Islet of Langerhans (tissue), 1 donor: Measurements from ENCODE around the gene MPRIP.

Experiments
- FAIRE-seq: peaks from one replicate; lab custom pipeline; 2011; peaks lifted over from hg19 to GRCh38; lab: Jason Lieb, UNC

MPRIP gene

DNA sequence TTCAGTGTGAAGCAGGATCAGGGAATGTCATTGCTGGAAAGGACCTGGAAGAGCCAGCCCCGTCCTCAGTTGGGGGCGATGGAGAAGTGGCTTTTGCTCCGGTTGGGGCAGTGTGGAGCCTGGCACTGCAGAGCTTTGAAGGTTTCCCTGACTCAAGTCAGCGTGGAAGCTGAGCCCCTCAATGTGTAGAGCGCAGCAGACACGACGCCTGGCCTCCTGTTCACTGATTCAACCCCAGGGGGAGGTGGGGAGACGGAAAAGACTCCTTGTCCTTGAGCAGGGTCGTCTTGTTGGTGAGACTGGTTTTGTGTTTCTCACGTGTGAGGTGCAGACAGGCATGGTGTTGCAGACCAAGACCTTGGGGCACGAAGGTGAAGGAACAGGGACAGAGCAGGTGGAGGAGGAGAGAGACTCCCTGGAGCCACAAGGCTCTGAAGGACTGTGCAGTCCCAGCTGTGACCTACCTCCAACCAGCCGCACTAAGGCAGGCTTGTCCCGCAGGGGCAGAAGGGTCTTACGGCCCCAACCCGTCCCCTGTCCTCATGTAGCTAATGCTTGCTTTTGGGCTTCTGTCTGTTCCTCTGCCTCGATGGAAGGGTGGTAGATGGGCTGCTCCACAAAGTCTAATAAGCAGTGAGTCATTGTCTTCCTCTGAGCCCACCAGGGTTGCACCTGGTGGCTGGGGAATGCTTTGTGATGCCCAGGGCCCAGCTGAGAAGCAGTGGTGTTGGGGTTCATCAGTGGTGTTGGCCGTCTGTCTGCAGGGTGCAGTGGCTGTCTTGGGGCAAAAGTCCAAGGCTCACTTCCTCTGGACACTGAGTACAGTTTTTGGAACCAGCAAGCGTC lies 47.8 kb downstream of the MPRIP start:
- no peak for FAIRE-seq

DNA sequence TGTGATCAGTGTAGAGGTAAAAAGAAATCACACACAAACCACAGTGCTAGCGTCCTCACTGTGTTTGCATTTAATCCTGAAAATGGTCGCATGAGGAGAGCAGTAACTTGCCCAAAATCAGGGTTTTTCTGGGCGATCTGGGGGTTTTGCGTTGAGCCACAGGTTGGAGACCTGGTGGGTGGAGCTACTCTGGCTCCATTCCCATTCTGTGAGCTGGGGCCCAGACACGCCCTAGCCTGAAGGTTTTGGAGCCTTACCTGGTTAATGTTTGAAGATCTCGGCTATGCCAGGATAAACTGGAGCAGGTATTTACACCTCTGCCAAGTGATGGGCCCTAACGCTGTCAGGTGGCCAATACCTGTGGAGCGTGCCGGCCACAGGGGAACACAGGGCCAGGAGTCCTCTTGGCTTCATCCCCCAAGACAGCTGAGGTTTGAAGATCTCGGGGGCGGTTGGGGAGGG lies 48.4 kb downstream of the MPRIP start:
- FAIRE-seq, result no peak

DNA sequence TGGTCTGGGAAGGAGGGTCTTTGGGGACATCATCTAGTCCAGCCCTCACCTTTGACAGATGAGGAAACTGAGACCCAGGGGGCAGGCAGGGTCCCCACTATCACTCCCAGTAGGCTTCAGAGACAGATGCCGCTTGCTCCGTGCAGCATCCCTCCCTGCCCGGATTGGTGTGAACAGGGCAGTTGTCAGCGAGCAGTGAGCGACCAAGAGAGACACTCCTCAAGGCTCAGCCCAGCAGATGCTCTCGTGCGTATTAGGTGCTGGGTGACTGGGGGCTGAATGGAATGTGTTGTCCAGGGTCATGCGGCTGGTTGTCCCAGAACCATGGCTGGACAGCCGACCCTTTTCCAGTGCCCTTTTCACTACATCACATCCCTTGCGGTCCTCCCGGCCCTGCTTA lies 49.0 kb downstream of the MPRIP start:
- no peak for FAIRE-seq

DNA sequence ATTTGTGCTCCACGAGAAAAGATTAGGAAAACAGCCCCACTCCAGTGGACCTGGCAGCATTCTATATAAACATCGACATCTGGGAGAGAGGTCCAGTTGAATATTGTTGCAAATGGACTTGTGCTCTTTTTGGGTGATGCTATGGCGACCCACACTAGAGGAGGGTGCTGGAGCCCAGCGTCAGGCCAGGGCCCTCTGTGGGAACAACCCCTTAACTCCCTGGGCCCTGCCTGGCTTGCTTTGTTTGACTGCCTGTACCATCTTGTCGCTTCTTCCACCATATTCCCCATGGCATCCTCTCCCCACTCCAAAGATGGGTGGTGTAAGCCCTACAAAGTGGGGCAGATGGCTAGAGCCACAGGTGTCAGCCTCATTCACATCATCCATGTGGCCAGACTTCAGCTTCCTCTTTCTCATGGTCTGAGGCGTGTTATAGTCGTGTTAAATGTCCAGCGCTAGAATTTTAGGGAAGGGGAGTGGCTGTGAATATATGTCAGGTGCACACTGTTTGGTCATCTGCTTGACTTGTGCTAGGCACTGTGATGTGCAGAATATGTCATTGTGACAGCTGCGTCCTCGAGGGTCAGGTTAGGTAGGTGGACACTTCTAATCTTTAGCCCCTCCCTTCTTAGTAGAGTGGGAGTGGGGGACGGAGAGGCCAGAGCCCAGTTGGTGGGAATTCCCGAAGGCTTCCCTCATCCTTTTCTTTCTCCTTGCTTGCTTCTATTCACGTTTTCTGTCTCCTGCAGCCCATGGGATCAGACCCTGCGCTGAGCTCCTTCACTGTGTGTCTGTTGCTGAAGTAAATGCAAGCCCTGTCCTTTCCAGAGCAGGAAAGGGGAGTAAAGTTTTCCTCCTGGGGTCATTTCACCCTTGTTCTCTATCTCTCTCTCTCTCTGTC lies 49.8 kb downstream of the MPRIP start:
- no peak for FAIRE-seq

DNA sequence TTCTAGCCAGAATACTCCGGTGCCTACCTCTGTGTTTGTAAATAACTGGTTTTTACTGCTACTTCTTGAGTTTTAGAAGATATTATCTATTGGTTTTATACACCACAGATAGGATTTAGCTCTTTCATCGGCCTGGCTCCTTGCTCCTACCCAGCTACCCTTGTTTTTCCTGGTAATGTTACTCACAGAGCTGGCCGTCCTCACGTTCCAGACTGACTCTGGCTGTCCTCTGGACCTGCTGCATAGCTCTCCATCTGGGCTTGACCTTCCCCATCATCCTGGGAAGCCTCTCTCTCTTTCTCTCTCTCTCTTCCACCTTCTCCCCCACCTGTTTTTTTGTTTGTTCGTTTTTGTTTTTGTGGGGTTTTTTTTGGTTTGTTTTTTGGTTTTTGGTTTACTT lies 51.5 kb downstream of the MPRIP start:
- FAIRE-seq, result no peak

DNA sequence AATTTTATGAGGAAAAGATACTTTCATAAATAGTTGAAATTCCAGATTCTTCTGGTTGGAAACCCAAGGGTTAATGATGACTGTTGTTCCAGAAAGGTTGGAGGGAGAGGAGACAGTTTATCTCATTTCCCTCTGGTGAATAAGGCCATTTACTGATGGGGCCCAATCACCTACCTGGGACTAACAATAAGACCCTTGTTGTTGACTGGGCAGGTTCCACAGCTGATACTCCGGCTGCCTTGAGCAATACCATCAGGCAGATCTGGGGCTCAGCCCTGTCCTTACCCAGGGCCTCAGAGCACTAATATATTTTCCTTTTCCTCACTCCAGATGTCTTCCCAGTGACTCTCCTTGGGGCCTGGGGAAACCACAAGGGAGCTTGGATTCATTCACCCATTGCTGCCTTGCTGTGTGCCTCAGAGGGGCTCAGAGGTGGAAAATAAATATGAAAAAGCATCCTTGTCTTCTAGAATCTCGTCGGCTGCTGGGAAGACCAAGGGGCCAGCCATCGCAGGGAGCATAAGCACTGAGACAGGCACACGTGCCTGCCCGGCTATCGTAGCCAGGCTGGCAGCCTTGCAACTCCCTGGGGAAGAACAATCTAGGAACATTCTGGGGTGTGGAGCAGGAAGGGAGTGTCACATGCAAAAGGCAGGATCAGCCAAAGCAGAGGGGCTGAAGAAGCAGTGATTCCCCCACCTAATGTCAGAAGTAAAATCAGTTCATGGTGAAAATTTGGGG lies 54.4 kb downstream of the MPRIP start:
- no peak for FAIRE-seq

DNA sequence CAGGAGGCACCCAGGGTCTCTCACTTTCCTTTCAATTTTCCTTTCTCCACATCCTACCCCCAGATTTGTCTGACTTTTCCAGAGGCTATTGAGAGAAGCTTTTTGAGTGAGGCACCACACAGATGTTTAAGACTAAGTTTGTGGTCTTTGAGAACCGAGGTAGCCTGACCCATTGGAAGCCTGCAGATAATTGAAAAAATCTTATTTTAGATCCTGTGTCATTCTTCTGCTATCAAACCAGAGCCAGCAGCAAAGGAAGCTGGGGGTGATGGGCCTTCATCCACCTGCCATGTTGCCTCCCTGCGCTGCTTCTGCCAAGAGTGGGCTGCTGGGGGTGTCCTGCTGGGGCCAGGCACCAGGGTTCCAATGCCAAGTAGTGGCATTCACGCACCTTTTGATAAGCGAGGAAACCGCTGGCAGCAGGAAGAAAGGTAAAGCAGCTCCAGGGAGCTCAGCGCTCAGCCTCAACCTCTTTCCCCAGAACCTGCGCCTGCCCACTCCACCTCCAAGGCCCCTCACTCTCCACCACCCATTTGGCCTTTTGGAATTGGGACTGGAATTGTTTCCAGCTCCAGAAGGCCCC lies 55.6 kb downstream of the MPRIP start:
- FAIRE-seq, result no peak

DNA sequence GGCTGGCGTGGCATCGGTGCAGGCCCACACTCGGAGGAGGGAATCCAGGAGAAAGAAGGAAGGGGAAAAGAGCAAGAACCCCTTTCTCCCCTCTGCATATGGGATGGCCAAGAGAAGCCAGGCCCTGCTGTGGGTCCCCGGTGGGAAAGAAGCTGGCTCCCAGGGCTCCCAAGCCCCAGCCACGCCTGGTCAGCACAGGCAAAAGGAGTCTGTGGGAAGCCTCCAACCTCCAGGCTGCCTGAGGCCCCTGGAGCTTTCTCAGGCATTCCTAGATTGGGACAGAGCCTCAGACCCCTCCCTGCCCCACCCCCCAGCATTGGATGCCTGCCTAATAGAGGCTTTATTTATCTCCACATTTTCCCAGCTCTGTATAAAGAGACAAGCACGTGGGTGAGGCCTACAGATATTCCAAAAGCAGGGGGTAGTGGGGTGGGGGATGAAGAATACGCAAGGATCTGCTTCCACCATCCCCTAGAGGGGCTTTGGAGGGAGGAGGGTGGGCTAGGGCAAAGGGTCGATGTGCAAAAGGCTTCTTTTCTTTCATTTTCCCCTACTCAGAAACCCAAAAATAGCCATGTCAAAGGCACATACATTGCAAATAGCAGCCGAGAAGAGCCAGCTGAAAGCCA lies 56.4 kb downstream of the MPRIP start:
- FAIRE-seq, result no peak

DNA sequence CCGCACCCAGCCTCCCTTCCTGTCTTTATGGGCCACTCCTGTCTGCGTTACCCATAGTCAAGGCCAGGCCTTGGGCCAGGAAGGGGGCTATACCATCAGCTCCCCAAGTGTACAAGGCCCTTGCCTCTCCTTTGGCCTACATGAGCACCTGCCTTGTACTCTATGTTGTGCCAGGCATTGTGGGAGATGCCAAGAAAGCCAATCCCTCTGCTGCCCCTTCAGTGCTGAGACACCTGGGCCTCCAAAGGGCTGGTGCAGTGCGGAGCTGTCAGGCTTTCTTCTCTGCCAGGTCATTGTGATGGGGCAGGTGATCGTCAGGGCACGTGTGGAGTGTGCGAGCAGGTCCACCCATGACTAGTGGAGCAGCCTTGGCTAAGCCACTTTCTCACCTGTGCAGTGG lies 59.9 kb downstream of the MPRIP start:
- no peak for FAIRE-seq

DNA sequence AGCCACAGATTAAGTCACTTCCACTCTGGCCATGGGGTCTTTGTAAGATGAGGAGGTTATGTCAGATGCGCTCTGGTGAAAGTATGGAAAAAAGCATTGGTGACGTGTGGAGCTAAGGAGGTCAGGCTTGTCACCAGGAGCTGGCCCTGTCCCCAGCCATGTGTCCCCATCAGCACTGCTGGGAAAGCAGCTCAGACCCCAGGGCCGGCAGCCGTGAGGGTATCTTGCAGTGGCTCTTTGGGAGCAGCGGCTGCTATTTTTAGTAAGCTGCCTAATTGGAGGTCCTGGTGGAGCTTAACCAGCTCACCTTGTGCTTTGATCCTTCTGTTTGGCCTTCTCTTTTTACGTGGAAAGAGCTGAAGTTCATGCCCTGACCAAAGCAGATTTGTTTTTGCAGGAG lies 60.9 kb downstream of the MPRIP start:
- FAIRE-seq, result no peak

DNA sequence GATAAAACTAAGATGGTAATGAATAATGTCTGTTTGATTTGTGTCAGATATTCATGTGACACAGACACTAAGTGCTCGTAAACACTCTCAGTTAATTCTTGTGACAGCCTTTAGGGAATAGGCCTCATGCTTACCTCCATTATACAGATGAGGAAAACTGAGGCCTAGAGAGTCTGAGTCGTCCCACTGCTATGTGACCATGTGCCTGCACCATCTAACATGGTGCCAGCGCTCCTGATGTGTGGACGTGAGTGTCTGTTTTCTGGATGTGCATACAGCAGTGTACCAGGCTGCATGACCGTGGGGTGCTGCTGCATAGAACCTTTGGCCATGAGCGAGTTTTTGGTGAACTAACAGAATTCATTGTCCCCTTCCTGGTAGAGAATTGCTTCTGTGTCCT lies 61.8 kb downstream of the MPRIP start:
- FAIRE-seq, result no peak

DNA sequence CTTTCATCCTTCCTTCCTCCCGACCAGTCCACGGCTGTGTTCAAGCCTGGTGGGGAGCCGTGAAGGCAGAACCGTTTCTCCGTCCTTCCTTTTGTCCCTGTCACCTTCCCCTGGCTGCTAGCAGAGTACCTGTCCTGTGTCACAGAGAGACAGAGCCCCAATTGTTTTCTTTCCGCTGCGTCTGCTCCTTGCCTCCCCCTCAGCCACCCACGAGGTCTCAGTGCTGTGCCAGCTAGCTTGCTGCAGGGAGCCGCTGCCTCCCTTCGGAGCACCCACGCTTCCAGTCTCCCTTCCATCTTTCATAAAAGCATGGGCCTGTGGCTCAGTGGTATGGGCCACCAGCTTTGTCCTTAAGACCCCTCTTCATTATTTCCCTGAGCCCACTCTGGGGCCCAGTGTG lies 62.2 kb downstream of the MPRIP start:
- no peak for FAIRE-seq

DNA sequence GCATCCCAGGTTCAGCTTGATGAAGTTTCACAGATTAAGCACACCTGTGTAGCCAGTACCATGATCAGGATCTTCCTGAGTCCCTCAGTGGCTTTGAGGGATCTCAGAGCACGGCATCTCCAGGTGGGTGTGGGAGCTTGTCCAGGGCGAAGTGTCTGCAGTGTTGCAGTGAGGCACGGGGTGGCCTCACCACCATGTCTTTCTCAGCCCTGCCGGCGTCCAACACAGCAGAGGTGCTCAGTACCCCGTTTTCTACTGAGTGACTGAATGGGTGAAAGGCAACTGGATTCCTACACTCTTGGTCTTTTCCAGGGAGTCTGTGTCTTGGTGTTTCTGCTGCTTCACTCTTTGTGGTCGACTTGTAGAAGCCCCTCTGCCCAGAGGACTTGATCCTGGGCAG lies 63.7 kb downstream of the MPRIP start:
- no peak for FAIRE-seq

DNA sequence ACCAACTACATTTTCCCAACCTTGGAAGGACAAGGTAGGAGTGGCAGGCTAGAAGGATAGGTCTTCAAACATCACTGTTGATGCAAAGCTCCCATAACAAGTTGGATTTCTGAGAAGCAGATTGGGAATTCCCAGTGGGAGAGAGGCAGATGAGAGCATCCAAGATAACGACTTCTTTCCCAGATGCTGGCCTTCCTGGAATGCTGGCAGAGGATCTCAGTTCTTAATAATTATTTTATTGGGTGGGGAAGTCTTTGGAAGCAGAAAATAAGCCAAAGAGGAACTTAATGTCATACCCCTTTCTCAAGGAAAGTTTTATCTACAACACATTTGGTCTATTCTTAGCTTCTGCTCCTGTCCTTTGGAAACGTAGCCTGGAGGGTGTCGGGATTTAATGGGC lies 64.5 kb downstream of the MPRIP start:
- no peak for FAIRE-seq

DNA sequence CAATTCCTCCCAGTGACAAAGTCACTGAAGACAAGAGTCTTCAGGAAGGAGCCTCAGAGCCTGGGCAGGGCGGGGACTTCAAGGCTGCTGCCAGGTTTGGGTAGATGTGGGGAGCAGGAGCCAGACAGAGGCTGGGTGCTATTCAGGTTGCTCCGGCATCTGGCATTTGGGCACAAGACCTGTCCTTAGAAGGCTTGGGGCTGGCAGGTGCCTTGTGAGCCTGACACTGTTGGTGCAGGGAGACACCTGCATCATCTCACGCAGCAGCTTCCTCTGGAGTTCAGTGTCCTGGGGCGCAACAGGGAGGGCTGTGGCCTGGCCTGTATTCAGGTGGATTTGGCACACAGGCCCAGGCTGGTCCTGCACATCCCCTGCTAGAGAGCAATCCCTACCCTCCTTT lies 65.0 kb downstream of the MPRIP start:
- FAIRE-seq, result no peak

DNA sequence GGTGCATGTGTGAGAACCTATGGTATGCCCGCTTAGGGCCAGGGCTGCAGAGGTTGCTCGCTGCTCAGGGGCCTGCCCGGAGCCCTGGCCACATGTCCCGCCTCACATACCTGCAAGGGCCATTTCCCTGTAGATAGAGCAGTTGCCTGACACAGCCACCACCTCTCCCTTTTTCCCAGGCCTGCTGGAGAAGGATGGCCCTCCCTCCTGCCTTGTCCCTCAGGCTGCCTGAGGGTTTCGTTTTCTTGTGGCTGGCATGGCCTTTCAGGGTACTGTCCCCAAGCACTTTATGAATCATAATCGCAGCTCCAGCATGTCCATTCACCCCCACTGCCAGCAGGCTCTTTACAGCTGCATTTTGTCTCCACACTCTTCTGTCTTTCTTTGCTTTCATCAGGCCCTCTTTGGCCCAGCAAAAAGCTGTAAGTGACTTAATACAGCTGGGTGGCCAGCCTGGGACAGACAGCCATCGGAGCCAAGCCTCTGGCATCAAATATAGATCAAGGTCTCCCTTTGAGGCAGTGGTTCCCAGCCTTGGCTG lies 65.7 kb downstream of the MPRIP start:
- FAIRE-seq, result no peak

DNA sequence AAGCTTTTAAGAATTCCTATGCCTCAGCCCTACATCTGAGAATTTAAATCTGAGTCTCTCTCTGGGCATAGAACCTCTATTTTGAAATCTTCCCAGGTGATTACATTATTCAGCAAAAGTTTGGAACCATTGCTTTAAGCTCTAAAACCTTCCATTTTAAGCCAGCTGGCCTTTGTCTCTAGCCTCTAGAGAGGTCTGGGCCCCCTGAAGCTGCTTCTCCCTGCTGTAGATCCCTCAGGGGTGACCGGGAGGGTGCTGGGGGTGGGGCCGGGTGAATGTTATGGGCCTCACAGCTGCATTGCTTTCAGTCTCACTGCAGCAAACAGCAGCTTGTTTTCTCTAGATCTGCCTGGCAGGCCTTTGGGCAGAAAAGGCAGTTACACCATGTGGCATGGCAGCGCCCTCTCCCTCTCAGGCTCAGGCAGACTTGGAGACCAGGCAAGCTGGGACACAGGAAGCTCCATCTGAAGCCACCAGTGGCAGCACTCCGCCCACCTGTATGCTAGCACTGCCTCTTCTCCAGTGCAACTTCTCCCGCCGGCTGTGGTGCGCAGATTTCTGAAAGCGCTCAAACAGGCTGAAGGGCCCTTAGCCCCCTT lies 66.3 kb downstream of the MPRIP start:
- no peak for FAIRE-seq

DNA sequence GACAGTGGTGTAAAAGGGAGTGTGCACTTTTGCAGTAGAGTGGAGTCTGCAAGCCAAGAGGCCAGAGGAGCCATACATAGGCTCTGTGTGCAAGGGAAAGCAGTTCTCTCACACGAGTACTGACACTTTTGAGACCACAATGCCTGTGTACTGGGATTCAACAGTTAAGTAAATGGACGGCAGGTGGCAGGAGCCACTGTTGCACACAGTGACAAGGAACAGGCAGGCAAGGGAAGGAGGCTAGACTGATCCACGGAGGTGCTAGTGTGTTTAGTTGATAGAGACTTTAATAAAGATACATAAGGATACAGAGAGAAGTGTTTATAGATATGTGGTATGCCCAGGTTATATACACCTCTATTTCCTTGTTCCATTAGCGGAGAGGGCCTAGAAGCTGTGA lies 67.0 kb downstream of the MPRIP start:
- FAIRE-seq, result no peak

DNA sequence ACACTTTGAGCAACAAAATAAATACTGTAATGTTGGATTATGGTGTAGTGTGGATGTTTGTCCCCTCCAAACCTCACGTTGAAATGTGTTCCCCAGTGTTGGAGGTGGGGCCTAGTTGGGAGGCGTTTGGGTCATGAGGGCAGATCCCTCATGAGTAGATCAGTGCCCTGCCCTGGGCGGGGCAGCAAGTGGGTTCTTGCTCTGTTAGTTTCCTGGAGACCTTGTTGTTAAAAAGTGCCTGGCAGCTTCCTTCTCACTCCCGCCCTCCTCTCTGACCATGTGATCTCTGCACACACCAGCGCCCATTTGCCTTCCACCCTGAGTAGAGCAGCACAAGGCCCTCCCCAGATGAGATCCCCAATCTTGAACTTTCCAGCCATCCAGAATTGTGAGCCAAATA lies 67.7 kb downstream of the MPRIP start:
- FAIRE-seq, result no peak

DNA sequence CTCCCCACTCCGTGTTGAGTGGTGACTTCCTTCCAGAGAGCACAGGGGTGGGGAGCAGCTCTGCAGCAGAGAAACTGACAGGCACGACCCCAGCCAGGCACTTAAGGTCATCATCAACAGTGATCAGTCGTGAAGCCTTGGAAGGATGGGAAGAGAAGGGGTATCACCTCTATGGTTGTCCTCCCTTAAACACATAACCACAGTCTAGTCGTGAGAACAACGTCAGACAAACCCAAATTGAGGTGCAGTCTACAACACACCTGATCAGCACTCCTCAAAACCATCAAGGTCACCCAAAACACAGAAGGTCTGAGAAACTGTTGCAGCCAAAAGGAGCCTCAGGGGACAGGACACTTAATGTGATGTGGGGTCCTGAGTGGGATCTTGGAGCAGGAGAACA lies 68.3 kb downstream of the MPRIP start:
- no peak for FAIRE-seq
